Uterus (tissue), 4 donors: ENCODE measurements around the gene APC2. TPM values are rescaled to one million over a fixed set of nuclear protein-coding genes. Genes with fewer than 3 reads are reported as not detected.

Source experiments
- DNase-seq, 2 donors: peaks; one replicate each; pipeline ENCODE4 v3.0.0-alpha.2; 2019 to 2020
- H3K27ac ChIP-seq, 2 donors: fragments of 200-600 bp; sonication (generic); 1 replicate in 1 of 2; 2 replicates in 1 of 2; pipeline ENCODE4 v1.5.1; 2016 to 2018
- H3K27me3 ChIP-seq, 2 donors: fragments of 200-600 bp; sonication (generic); one replicate each; pipeline ENCODE4 v1.5.1; 2018 to 2019; ENCODE audit warnings: control low read depth in 1 of 2
- H3K36me3 ChIP-seq, 2 donors: fragments of 200-600 bp; sonication (generic); one replicate each; pipeline ENCODE4 v1.5.1; 2019; ENCODE audit warnings: control low read depth in 1 of 2
- H3K4me1 ChIP-seq, 2 donors: fragments of 200-600 bp; sonication (generic); one replicate each; pipeline ENCODE4 v1.5.1; 2018 to 2019; ENCODE audit warnings: control low read depth in 1 of 2
- H3K4me3 ChIP-seq, 2 donors: fragments of 200-600 bp; sonication (generic); 1 replicate in 1 of 2; 2 replicates in 1 of 2; pipeline ENCODE4 v1.5.1; 2018 to 2019; ENCODE audit warnings: mild to moderate bottlenecking in 1 of 2
- H3K9me3 ChIP-seq, 2 donors: fragments of 200-600 bp; sonication (generic); one replicate each; pipeline ENCODE4 v1.5.1; 2019; ENCODE audit warnings: control low read depth in 1 of 2
- POLR2A ChIP-seq, 2 donors: fragments of 450-650 bp; IDR thresholded peaks; one replicate each; pipeline ENCODE4 v1.6.1; 2016; ENCODE audit warnings: antibody characterized with exemption in 2 of 2, mild to moderate bottlenecking in 1 of 2, moderate library complexity in 1 of 2
- intact Hi-C: fragments of 100-400 bp; cut with DNase I; formaldehyde crosslinking; loops from one replicate; pipeline ENCODE4 v1.15.1; 2023; ENCODE audit warnings: low total_unique reads
- total RNA-seq, 4 donors: library from RNA; depleted of rRNA in 3 of 4; stranded (reverse); fragments of >200 nt in 3 of 4; gene quantifications; one replicate each; pipeline versions ENCODE4 v1.1.0 to v1.2.4, GENCODE V29; 2014 to 2023
- TF ChIP-seq, protein P1 (sequence below), 4 experiments: fragments of 200-600 bp in 2 of 4; fragments of 450-650 bp in 2 of 4; sonication (generic) in 2 of 4; IDR thresholded peaks; one replicate each; pipeline ENCODE4 v1.5.1; 2016 to 2019; ENCODE audit warnings: antibody characterized with exemption in 4 of 4, mild to moderate bottlenecking in 2 of 4, moderate library complexity in 1 of 4
- donor health status: DM: yes; HTN: yes; CAD: no.

APC2 gene
- total RNA-seq, 4 donors from 2014 or later: 0.12 to 3.5 (median 0.77) TPM; not detected in 1

DNA sequence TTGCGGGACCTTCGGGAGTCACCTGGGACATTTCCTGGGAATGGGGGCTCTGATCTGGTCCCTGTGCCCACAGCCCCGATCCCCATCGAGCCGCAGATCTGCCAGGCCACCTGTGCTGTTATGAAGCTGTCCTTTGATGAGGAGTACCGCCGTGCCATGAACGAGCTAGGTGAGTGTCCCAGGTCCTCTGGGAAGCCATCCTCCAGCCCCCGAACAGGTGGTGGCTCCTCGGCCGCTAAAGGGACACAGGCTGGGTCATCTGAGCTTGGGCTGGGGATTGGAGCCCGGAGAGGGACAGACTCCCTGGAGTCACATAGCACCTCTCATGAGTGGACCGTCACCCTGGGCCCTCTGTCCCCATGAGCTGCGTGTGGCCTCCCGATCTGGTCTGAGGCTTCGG, 8.0 kb downstream of the APC2 start:
- H3K4me3 ChIP-seq: no peak overlapping the region
- H3K9me3 ChIP-seq: no peaks in the 10 kb centered on the region
- intact Hi-C loops: no loop called here
- DNase-seq: no peak
- no peaks in the 10 kb centered on the region for H3K36me3 ChIP-seq
- no peak for TF ChIP-seq POLR2A (IDR thresholded peaks at IDR 0.05)
- TF ChIP-seq, protein P1, sequence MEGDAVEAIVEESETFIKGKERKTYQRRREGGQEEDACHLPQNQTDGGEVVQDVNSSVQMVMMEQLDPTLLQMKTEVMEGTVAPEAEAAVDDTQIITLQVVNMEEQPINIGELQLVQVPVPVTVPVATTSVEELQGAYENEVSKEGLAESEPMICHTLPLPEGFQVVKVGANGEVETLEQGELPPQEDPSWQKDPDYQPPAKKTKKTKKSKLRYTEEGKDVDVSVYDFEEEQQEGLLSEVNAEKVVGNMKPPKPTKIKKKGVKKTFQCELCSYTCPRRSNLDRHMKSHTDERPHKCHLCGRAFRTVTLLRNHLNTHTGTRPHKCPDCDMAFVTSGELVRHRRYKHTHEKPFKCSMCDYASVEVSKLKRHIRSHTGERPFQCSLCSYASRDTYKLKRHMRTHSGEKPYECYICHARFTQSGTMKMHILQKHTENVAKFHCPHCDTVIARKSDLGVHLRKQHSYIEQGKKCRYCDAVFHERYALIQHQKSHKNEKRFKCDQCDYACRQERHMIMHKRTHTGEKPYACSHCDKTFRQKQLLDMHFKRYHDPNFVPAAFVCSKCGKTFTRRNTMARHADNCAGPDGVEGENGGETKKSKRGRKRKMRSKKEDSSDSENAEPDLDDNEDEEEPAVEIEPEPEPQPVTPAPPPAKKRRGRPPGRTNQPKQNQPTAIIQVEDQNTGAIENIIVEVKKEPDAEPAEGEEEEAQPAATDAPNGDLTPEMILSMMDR (IDR thresholded peaks at IDR 0.05): no peak
- no peak overlapping the region for H3K27ac ChIP-seq
- H3K27me3 ChIP-seq: peaks cover 25 to 33% of the 10 kb centered on the region in 2 donors
- peaks cover 0 to 9% of the 10 kb centered on the region in 2 donors for H3K4me1 ChIP-seq

DNA sequence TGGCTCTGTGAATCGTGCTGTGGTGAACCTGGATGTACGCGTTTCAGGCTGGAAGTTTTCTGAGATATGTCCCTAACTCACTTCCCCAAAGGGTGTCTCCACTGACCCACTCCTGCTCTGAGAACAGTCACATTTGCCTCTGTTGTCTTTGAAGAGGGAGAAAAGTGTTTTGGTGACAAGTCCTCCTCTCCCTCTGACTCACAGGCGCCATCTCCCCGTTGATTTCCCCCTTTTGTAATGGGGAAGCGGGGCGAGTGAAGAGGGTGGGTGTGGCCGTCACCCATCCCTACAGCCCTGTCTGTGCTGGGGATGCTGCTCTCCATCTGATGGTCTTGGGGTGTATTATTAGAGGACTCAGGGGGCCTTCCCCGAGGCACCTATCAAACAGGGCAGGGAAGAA, 9.6 kb downstream of the APC2 start:
- Histone ChIP-seq H3K27me3 (peaks cover 17 to 19% of the 10 kb centered on the region in 2 donors), H3K9me3 (no peaks in the 10 kb centered on the region)
- intact Hi-C loops: no loop called here

DNA sequence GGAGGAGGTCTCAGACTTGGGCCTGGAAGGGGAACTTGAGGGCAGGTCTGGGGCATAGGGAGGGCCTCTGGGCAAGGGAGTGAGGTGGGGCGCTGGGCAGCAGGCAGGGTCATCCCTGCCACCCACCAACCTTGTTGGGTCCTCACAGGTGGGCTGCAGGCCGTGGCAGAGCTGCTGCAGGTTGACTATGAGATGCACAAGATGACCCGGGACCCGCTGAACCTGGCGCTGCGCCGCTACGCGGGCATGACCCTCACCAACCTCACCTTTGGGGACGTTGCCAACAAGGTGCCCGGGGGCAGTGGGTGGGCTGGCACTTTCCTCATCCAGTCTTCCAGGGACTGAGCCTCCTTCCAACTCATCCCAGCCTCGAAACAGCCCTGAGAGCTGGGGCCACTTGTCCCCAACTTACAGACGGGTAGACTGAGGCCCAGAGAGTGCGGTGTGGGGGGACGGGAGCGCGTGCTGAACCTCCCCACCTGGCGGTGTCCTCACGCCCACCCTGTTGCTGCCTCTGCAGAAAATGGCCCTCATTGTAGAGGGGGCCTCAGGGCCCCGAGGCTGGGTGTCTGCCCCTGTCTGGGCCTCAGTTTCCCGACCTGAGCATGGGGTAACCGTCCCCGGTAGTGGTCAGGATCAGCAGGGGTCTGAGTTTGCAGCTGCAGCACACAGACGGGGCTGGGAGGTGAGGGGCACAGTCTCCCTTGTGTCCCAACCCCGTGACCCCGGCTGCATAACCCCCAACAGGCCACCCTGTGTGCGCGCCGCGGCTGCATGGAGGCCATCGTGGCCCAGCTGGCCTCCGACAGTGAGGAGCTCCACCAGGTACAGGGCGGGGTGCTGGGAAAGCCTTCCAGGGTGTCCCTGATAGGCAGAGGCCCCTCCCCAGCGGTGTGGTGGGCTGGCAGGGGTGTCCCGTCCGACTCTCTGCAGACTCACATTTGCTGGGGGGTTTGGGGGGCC, 10.4 kb downstream of the APC2 start:
- no peaks in the 10 kb centered on the region for H3K36me3 ChIP-seq
- DNase-seq: no peak
- no peaks in the 10 kb centered on the region for H3K4me1 ChIP-seq
- H3K27me3 ChIP-seq: peaks cover 9 to 14% of the 10 kb centered on the region in 2 donors
- no peak overlapping the region for H3K4me3 ChIP-seq
- TF ChIP-seq, protein P1 (IDR thresholded peaks at IDR 0.05): no peak
- TF ChIP-seq POLR2A (IDR thresholded peaks at IDR 0.05): no peak
- intact Hi-C loops: no loop called here
- no peaks in the 10 kb centered on the region for H3K9me3 ChIP-seq
- H3K27ac ChIP-seq: no peak overlapping the region

More for the DNA sequence above, 9.6 kb downstream of the APC2 start:
- no peaks in the 10 kb centered on the region for H3K4me1 ChIP-seq
- no peak for DNase-seq
- H3K4me3 ChIP-seq: no peak overlapping the region
- H3K27ac ChIP-seq: no peak overlapping the region
- H3K36me3 ChIP-seq: no peaks in the 10 kb centered on the region
- TF ChIP-seq POLR2A (IDR thresholded peaks at IDR 0.05): no peak
- TF ChIP-seq, protein P1 (IDR thresholded peaks at IDR 0.05): no peak

DNA sequence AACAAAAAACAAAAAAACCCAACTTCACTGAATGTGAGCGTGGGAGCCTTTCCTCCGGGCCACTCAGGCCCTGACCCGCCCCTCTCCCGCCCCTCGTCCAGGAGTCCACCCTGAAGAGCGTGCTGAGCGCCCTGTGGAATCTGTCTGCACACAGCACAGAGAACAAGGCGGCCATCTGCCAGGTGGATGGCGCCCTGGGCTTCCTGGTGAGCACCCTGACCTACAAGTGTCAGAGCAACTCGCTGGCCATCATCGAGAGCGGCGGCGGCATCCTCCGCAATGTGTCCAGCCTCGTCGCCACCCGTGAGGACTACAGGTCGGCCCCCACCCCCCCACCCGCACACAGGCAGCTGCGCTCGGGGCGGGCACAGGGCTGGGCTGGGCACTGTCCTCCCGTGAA, 11.9 kb downstream of the APC2 start:
- H3K4me1 ChIP-seq: peaks cover 0 to 8% of the 10 kb centered on the region in 2 donors
- intact Hi-C loops: no loop called here

More for the DNA sequence above, 11.9 kb downstream of the APC2 start:
- H3K27ac ChIP-seq: no peak overlapping the region
- no peak for DNase-seq
- H3K27me3 ChIP-seq: peaks cover 2 to 8% of the 10 kb centered on the region in 2 donors
- H3K4me3 ChIP-seq: no peak overlapping the region
- no peaks in the 10 kb centered on the region for H3K36me3 ChIP-seq
- TF ChIP-seq, protein P1 (IDR thresholded peaks at IDR 0.05): no peak
- no peak for TF ChIP-seq POLR2A (IDR thresholded peaks at IDR 0.05)
- no peaks in the 10 kb centered on the region for H3K9me3 ChIP-seq
